GM13977 (cell line): ENCODE measurements around the gene GSTM4.

ENCODE experiments used
- DNase-seq: peaks from one replicate; pipeline ENCODE4 v3.0.0; 2012; ENCODE audit warnings: low spot score
- CTCF ChIP-seq: IDR thresholded peaks from 2 replicates; pipeline ENCODE4 v1.5.1; 2012; ENCODE audit warnings: mild to moderate bottlenecking, control low read depth; ENCODE audit not compliant: insufficient read depth; ENCODE audit errors: extremely low read depth, missing control alignments
- in situ Hi-C: fragments of 300-500 bp; cut with MboI; formaldehyde crosslinking; loops from one replicate; pipeline ENCODE4 v1.12.0; 2022; ENCODE audit warnings: low sequenced_read_pairs, low pct_unique_long_range_greater_than_20kb, mixed read lengths, inconsistent platforms; ENCODE audit not compliant: unreplicated experiment

GSTM4 gene

DNA sequence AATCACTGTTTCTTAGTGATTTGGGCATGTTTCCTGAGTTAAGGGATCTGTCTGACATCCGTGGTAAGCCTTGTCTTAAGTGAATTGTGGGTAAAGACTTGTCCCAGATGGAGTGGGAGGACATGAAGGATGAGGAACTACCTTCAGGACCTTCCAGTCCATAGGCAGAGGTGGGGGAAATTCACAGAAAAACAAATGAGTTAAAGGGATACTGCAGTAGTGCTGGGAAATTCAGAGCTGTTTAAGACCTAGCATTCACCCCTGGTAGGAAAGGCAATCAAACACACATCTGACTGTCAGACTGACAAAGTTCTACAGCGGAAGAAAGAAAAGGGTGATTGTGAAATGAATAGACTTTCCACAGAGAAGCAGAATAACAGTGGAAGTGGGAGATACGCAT is 39.5 kb upstream of the GSTM4 start:
- in situ Hi-C loops = no loop called here
- no peak for DNase-seq
- no peak for TF ChIP-seq CTCF

DNA sequence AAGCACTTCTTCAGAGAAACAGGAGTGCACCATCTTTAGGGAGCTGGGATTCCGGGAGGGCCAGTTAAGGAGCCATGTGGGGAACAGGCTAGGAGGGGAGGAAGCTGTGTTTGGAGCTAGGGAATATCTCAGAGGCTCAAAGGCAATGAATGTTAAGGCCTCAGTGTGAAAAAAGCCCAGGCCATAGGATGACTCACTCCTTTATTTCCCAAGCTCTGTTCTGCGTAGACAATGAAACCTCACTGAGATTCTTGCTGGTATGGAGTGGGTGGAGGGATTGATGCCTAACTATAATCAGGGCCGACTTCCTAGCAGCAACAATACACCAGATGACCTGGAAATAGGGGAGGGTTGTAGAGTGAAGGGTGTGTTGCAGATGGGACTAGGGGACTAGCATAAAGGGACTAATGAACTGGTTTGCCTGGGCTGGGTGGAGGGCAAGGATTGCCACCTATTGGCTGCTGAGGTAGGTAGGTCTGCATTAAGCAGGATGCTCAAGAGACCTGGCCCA is 38.6 kb upstream of the GSTM4 start:
- TF ChIP-seq CTCF = no peak
- in situ Hi-C loops = no loop called here
- no peak for DNase-seq

GRCh38 chr1:109618661-109619575 is 37.0 kb upstream of the GSTM4 start:
- in situ Hi-C loops = no loop called here
- DNase-seq = peak; percentile 23
- TF ChIP-seq CTCF = no peak

- in situ Hi-C loops = no loop called here
- no peak for TF ChIP-seq CTCF
- peak; percentile 90 for DNase-seq
Observed at GRCh38 chr1:109619576-109620400, 36.1 kb upstream of the GSTM4 start, which contains the start of the genes AMPD2 and GNAT2. AMPD2 (plus strand) TSS chr1:109619837; CDS start chr1:109621176, 1,339 bp downstream. GNAT2 (minus strand) TSS chr1:109619616; CDS start chr1:109612870, 6,746 bp downstream.

DNA sequence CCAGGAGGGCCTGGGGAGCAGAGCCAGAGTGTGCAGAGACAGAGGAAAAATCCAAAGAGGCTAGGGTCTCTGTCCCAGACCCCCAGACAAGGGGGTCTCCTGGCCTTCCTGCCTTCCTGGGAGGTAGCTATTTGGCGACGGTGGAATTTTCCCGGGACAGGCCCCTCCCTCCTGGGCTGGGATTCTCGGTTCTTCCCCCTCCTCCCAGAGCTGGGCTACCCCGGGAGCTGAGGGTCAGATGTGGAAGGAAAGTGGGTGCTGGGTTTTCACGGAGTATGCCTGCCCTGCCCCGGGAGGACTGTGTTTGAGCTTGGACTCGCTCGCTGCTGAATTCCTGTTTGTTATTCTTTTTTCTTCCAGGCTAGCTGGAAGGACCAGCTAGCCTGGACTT is 35.5 kb upstream of the GSTM4 start:
- no peak for DNase-seq
- TF ChIP-seq CTCF = no peak
- in situ Hi-C loops = no loop called here

- in situ Hi-C loops = no loop called here
- TF ChIP-seq CTCF = no peak
- DNase-seq = peak; percentile 96
Observed at GRCh38 chr1:109620841-109621286, 35.0 kb upstream of the GSTM4 start.
